Endothelial cell of umbilical vein (primary cell): Measurements from ENCODE around the gene TMEM233.

Source experiments
- CTCF ChIP-seq, 2 donors: IDR thresholded peaks; 1 replicate in 1 of 2; 2 replicates in 1 of 2; pipeline ENCODE4 v1.5.1; 2011; ENCODE audit warnings: low read length in 2 of 2, mild to moderate bottlenecking in 2 of 2, moderate library complexity in 2 of 2, control low read depth in 1 of 2, inconsistent platforms in 1 of 2, low read depth in 1 of 2; ENCODE audit not compliant: insufficient read depth in 1 of 2; ENCODE audit errors: extremely low read depth in 1 of 2
- EZH2 ChIP-seq: IDR thresholded peaks from 2 replicates; pipeline ENCODE4 v1.6.1; 2012; ENCODE audit warnings: borderline replicate concordance, low read depth, mild to moderate bottlenecking, moderate library complexity, low read length, inconsistent platforms; ENCODE audit not compliant: severe bottlenecking
- GATA2 ChIP-seq: IDR thresholded peaks from 2 replicates; pipeline ENCODE4 v1.7.0; 2011; ENCODE audit warnings: low read depth, mild to moderate bottlenecking, moderate library complexity, mixed read lengths, low read length; ENCODE audit not compliant: insufficient read length, insufficient read depth
- JUN ChIP-seq: IDR thresholded peaks from 2 replicates; pipeline ENCODE4 v1.6.1; 2011; ENCODE audit warnings: borderline replicate concordance, low read depth; ENCODE audit not compliant: insufficient read length, insufficient read depth
- MAX ChIP-seq: IDR thresholded peaks from 2 replicates; pipeline ENCODE4 v1.6.1; 2011; ENCODE audit not compliant: insufficient read depth, insufficient read length
- MYC ChIP-seq: IDR thresholded peaks from one replicate; pipeline ENCODE4 v1.6.1; 2011; ENCODE audit warnings: mild to moderate bottlenecking, low read depth, low read length
- POLR2A ChIP-seq: IDR thresholded peaks from 2 replicates; pipeline ENCODE4 v1.6.1; 2012; ENCODE audit warnings: low read depth, mild to moderate bottlenecking, control low read depth, low read length
- POLR2AphosphoS5 ChIP-seq: IDR thresholded peaks from 2 replicates; pipeline ENCODE4 v1.6.1; 2012; ENCODE audit warnings: low read depth, mild to moderate bottlenecking, control low read depth, low read length, moderate library complexity; ENCODE audit not compliant: insufficient read depth

GRCh38 chr12:119669744-119670472 is 76.3 kb downstream of the TMEM233 start:
- TF ChIP-seq EZH2 (no peak), POLR2AphosphoS5 (no peak), MAX (no peak), POLR2A (no peak), CTCF (IDR thresholded peaks at IDR 0.05; ENCODE audit: extremely low read depth in 1 of 2, insufficient read depth in 1 of 2, low read depth in 1 of 2, low read length in 2 of 2) (no peak), JUN (no peak), GATA2 (no peak), MYC (no peak)
